H9 (cell line): Measurements from ENCODE around the gene OSBPL9. TPM values are rescaled to one million over a fixed set of nuclear protein-coding genes. Genes with fewer than 3 reads are reported as not detected.

Experiments used
- DNase-seq: peaks from one replicate; pipeline ENCODE4 v3.0.0-alpha.2; 2017
- H2AFZ ChIP-seq: one replicate; pipeline ENCODE4 v1.6.1; 2013; ENCODE audit warnings: mild to moderate bottlenecking, low read length, control low read depth, moderate library complexity
- H2AK5ac ChIP-seq: 2 replicates; pipeline ENCODE4 v1.6.1; 2013; ENCODE audit warnings: low read length, control low read depth, mixed read lengths; ENCODE audit not compliant: insufficient read length
- H2BK120ac ChIP-seq: one replicate; pipeline ENCODE4 v1.6.1; 2013; ENCODE audit warnings: low read depth, mild to moderate bottlenecking, low read length, control low read depth, inconsistent platforms; ENCODE audit not compliant: poor library complexity, severe bottlenecking
- H2BK12ac ChIP-seq: 2 replicates; pipeline ENCODE4 v1.6.1; 2013; ENCODE audit warnings: low read length, control low read depth, mixed read lengths, low read depth; ENCODE audit not compliant: insufficient read length
- H2BK15ac ChIP-seq: 2 replicates; pipeline ENCODE4 v1.6.1; 2013; ENCODE audit warnings: low read depth, low read length, control low read depth
- H2BK20ac ChIP-seq: one replicate; pipeline ENCODE4 v1.6.1; 2013; ENCODE audit warnings: low read depth, mild to moderate bottlenecking, low read length, control low read depth, inconsistent platforms; ENCODE audit not compliant: poor library complexity, severe bottlenecking
- H2BK5ac ChIP-seq: 2 replicates; pipeline ENCODE4 v1.6.1; 2013; ENCODE audit warnings: low read length, control low read depth, mixed read lengths; ENCODE audit not compliant: insufficient read length
- H3K14ac ChIP-seq: 2 replicates; pipeline ENCODE4 v1.6.1; 2013; ENCODE audit warnings: low read length, control low read depth; ENCODE audit not compliant: insufficient read depth
- H3K18ac ChIP-seq: 2 replicates; pipeline ENCODE4 v1.6.1; 2013; ENCODE audit warnings: low read depth, mild to moderate bottlenecking, mixed read lengths, low read length, control low read depth; ENCODE audit not compliant: insufficient read length
- H3K23ac ChIP-seq: 2 replicates; pipeline ENCODE4 v1.6.1; 2013; ENCODE audit warnings: low read length, control low read depth, mixed read lengths, low read depth; ENCODE audit not compliant: insufficient read length
- H3K23me2 ChIP-seq: 2 replicates; pipeline ENCODE4 v1.6.1; 2013; ENCODE audit warnings: low read depth, mild to moderate bottlenecking, mixed read lengths, low read length, control low read depth; ENCODE audit not compliant: insufficient read length, poor library complexity, severe bottlenecking
- H3K27ac ChIP-seq: 2 replicates; pipeline ENCODE4 v1.5.1; 2013; ENCODE audit warnings: low read length, control low read depth, mixed read lengths, low read depth; ENCODE audit not compliant: insufficient read length
- H3K27me3 ChIP-seq: 2 replicates; pipeline ENCODE4 v1.6.1; 2013; ENCODE audit warnings: low read length, control low read depth, inconsistent platforms; ENCODE audit not compliant: insufficient read depth
- H3K4ac ChIP-seq: 2 replicates; pipeline ENCODE4 v1.6.1; 2013; ENCODE audit warnings: low read depth, mild to moderate bottlenecking, control low read depth, inconsistent platforms, low read length, moderate library complexity
- H3K4me1 ChIP-seq: 2 replicates; pipeline ENCODE4 v1.6.1; 2013; ENCODE audit warnings: low read length, control low read depth, inconsistent platforms; ENCODE audit not compliant: insufficient read depth
- H3K4me2 ChIP-seq: 2 replicates; pipeline ENCODE4 v1.6.1; 2013; ENCODE audit warnings: low read length, control low read depth, mixed read lengths; ENCODE audit not compliant: insufficient read length, insufficient read depth
- H3K56ac ChIP-seq: 2 replicates; pipeline ENCODE4 v1.6.1; 2013; ENCODE audit warnings: low read depth, mild to moderate bottlenecking, mixed read lengths, low read length, control low read depth; ENCODE audit not compliant: insufficient read length
- H3K79me1 ChIP-seq: 2 replicates; pipeline ENCODE4 v1.6.1; 2013; ENCODE audit warnings: low read depth, mild to moderate bottlenecking, moderate library complexity, low read length, control low read depth, inconsistent platforms; ENCODE audit not compliant: insufficient read depth, poor library complexity, severe bottlenecking
- H3K79me2 ChIP-seq: 2 replicates; pipeline ENCODE4 v1.6.1; 2013; ENCODE audit warnings: low read length, control low read depth, inconsistent platforms; ENCODE audit not compliant: insufficient read depth
- H3K9ac ChIP-seq: 2 replicates; pipeline ENCODE4 v1.6.1; 2013; ENCODE audit warnings: low read length, control low read depth, mixed read lengths; ENCODE audit not compliant: insufficient read length; ENCODE audit errors: extremely low read depth
- H3K9me3 ChIP-seq: one replicate; pipeline ENCODE4 v1.6.1; 2013; ENCODE audit warnings: low read depth, low read length, inconsistent platforms; ENCODE audit not compliant: control insufficient read depth
- H3T11ph ChIP-seq: one replicate; pipeline ENCODE4 v1.6.1; 2013; ENCODE audit warnings: mild to moderate bottlenecking, low read length, control low read depth, inconsistent platforms
- H4K20me1 ChIP-seq: one replicate; pipeline ENCODE4 v1.6.1; 2013; ENCODE audit not compliant: control insufficient read depth, insufficient read length, insufficient read depth
- H4K5ac ChIP-seq: 2 replicates; pipeline ENCODE4 v1.6.1; 2013; ENCODE audit warnings: low read depth, mild to moderate bottlenecking, mixed read lengths, low read length, control low read depth; ENCODE audit not compliant: insufficient read length
- H4K8ac ChIP-seq: replicated peaks from 2 replicates; pipeline ENCODE4 v1.6.1; 2013; ENCODE audit warnings: low read length, control low read depth, mixed read lengths, low read depth; ENCODE audit not compliant: insufficient read length
- H4K91ac ChIP-seq: 2 replicates; pipeline ENCODE4 v1.6.1; 2013; ENCODE audit warnings: low read depth, mild to moderate bottlenecking, moderate library complexity, mixed read lengths, low read length, control low read depth; ENCODE audit not compliant: insufficient read length
- H3K27ac Mint-ChIP-seq, 3 experiments: 2 replicates in 2 of 3; 3 replicates in 1 of 3; pipeline ENCODE4 v1.8.0; 2020 to 2021; ENCODE audit warnings: mixed read lengths in 3 of 3, mild to moderate bottlenecking in 1 of 3, moderate library complexity in 1 of 3
- H3K27me3 Mint-ChIP-seq: 2 replicates; pipeline ENCODE4 v1.8.0; 2021; ENCODE audit warnings: low read depth, mild to moderate bottlenecking, moderate library complexity, mixed read lengths
- H3K36me3 Mint-ChIP-seq, 3 experiments: 2 replicates in 2 of 3; 3 replicates in 1 of 3; pipeline ENCODE4 v1.8.0; 2020 to 2021; ENCODE audit warnings: low read depth in 3 of 3, mixed read lengths in 3 of 3; ENCODE audit not compliant: insufficient read depth in 1 of 3
- H3K4me1 Mint-ChIP-seq, 2 experiments: 2 replicates each; pipeline ENCODE4 v1.8.0; 2020; ENCODE audit warnings: mixed read lengths in 2 of 2
- H3K4me3 Mint-ChIP-seq, 2 experiments: 2 replicates in 1 of 2; 3 replicates in 1 of 2; pipeline ENCODE4 v1.8.0; 2020 to 2021; ENCODE audit warnings: mild to moderate bottlenecking in 2 of 2, mixed read lengths in 2 of 2, moderate library complexity in 1 of 2
- H3K9me3 Mint-ChIP-seq, 2 experiments: 2 replicates in 1 of 2; 3 replicates in 1 of 2; pipeline ENCODE4 v1.8.0; 2020; ENCODE audit warnings: mild to moderate bottlenecking in 2 of 2, mixed read lengths in 2 of 2, moderate library complexity in 1 of 2
- total RNA-seq: library from RNA; stranded (reverse); gene quantifications from 2 replicates; pipeline ENCODE4 v1.2.1, GENCODE V29; 2021
- TF ChIP-seq, protein P1 (sequence below): fragments of 200-600 bp; sonication (generic); conservative IDR thresholded peaks from 3 replicates; pipeline ENCODE4 v1.8.0; 2021; ENCODE audit warnings: antibody characterized with exemption, mild to moderate bottlenecking

OSBPL9 gene
- total RNA-seq, 1 experiment from 2014 or later, result 76.7 TPM

GRCh38 chr1:51726051-51726450 is 109.2 kb downstream of the OSBPL9 start:
- Mint-ChIP-seq H3K4me3 (no peak overlapping the region), H3K4me1 (peaks cover 7 to 15% of the 10 kb centered on the region in 2 experiments), H3K27ac (no peak overlapping the region), H3K9me3 (no peaks in the 10 kb centered on the region; a peak in 1 of 5 replicates), H3K36me3 (no peaks in the 10 kb centered on the region), H3K27me3 (no peaks in the 10 kb centered on the region)
- TF ChIP-seq, protein P1, sequence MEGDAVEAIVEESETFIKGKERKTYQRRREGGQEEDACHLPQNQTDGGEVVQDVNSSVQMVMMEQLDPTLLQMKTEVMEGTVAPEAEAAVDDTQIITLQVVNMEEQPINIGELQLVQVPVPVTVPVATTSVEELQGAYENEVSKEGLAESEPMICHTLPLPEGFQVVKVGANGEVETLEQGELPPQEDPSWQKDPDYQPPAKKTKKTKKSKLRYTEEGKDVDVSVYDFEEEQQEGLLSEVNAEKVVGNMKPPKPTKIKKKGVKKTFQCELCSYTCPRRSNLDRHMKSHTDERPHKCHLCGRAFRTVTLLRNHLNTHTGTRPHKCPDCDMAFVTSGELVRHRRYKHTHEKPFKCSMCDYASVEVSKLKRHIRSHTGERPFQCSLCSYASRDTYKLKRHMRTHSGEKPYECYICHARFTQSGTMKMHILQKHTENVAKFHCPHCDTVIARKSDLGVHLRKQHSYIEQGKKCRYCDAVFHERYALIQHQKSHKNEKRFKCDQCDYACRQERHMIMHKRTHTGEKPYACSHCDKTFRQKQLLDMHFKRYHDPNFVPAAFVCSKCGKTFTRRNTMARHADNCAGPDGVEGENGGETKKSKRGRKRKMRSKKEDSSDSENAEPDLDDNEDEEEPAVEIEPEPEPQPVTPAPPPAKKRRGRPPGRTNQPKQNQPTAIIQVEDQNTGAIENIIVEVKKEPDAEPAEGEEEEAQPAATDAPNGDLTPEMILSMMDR, result no peak
- Histone ChIP-seq H3K79me2 (peaks cover 3% of the 10 kb centered on the region; the same call in 1 of the 2 replicates), H2BK12ac (no peak overlapping the region), H3K56ac (no peak overlapping the region), H4K5ac (no peak overlapping the region), H3K27ac (no peak overlapping the region), H2AFZ (no peak overlapping the region), H2BK20ac (no peak overlapping the region), H4K91ac (no peak overlapping the region), H3K14ac (no peak overlapping the region), H3K27me3 (no peaks in the 10 kb centered on the region), H3K23ac (no peak overlapping the region), H2BK5ac (no peak overlapping the region), H2BK15ac (no peak overlapping the region), H3K4me2 (no peak overlapping the region), H3K79me1 (peaks cover 1% of the 10 kb centered on the region), H3K9ac (no peak overlapping the region), H3K4me1 (no peaks in the 10 kb centered on the region), H3T11ph (no peak overlapping the region), H4K8ac (no peak overlapping the region), H2AK5ac (no peak overlapping the region), H3K9me3 (no peaks in the 10 kb centered on the region), H4K20me1 (no peaks in the 10 kb centered on the region), H2BK120ac (no peak overlapping the region), H3K23me2 (peaks cover 7% of the 10 kb centered on the region), H3K4ac (no peak overlapping the region), H3K18ac (no peak overlapping the region)
- DNase-seq, result no peak
